G401.6 (cell line): ENCODE data around the gene KMT2A.
A peak's percentile ranks its signal among the peaks of the same experiment; 100 is the strongest.
"Not testable (repeated sequence)": the region's sequence is repeated elsewhere in the genome, so short reads cannot be mapped to it uniquely, and the experiment has no call there.

ENCODE experiments used
- FAIRE-seq: peaks from 2 replicates; lab custom pipeline; 2012; peaks lifted over from hg19 to GRCh38; lab: Jason Lieb, UNC

The KMT2A gene

GRCh38 chr11:118435893-118436624, at the start of gene KMT2A:
Gene KMT2A (plus strand): TSS chr11:118436492. CDS start chr11:118436513, 21 bp downstream.
- FAIRE-seq: peak; percentile 25

- no peak for FAIRE-seq
These were observed 40.2 kb upstream of the KMT2A start for GRCh38 chr11:118396097-118396501.

GRCh38 chr11:118397448-118397847, 38.8 kb upstream of the KMT2A start:
- FAIRE-seq: no peak

- FAIRE-seq: no peak
These were observed 37.3 kb upstream of the KMT2A start for GRCh38 chr11:118398791-118399559.

- FAIRE-seq: peak; percentile 93
These were observed 35.0 kb upstream of the KMT2A start, which contains the start of gene ATP5MG for GRCh38 chr11:118401151-118401879. Gene ATP5MG (plus strand): TSS chr11:118401606. CDS start chr11:118401666, 60 bp downstream.

- FAIRE-seq: no peak
These were observed 34.3 kb upstream of the KMT2A start for GRCh38 chr11:118401880-118402590.

- not testable (repeated sequence) for FAIRE-seq
These were observed 33.7 kb upstream of the KMT2A start for GRCh38 chr11:118402594-118402993.

GRCh38 chr11:118406599-118407166, 29.6 kb upstream of the KMT2A start:
- no peak for FAIRE-seq

GRCh38 chr11:118410055-118410745, 26.1 kb upstream of the KMT2A start:
- no peak for FAIRE-seq

- FAIRE-seq: no peak
These were observed 24.8 kb upstream of the KMT2A start for GRCh38 chr11:118411530-118411929.

- FAIRE-seq: no peak
These were observed 23.4 kb upstream of the KMT2A start for GRCh38 chr11:118412921-118413320.

GRCh38 chr11:118415062-118415738, 21.1 kb upstream of the KMT2A start:
- no peak for FAIRE-seq

- peak; percentile 93 for FAIRE-seq
These were observed 20.6 kb upstream of the KMT2A start for GRCh38 chr11:118415739-118416068.

GRCh38 chr11:118416900-118417299, 19.4 kb upstream of the KMT2A start:
- not testable (repeated sequence) for FAIRE-seq

- FAIRE-seq: peak; percentile 89
These were observed 18.5 kb upstream of the KMT2A start for GRCh38 chr11:118417801-118418200.

GRCh38 chr11:118418766-118419165, 17.5 kb upstream of the KMT2A start:
- FAIRE-seq: no peak

- FAIRE-seq: no peak
These were observed 8.6 kb upstream of the KMT2A start for GRCh38 chr11:118427707-118428106.

- FAIRE-seq: no peak
These were observed 5.3 kb upstream of the KMT2A start for GRCh38 chr11:118430956-118431355.

- FAIRE-seq: no peak
These were observed 2.2 kb upstream of the KMT2A start for GRCh38 chr11:118434123-118434552.

GRCh38 chr11:118434553-118435289, 1.6 kb upstream of the KMT2A start:
- no peak for FAIRE-seq
